H1 (cell line): ENCODE measurements around the gene ERICH3. TPM values are rescaled to one million over a fixed set of nuclear protein-coding genes. Genes with fewer than 3 reads are reported as not detected.

Experiments used
- CTCF ChIA-PET: fragments of 300-600 bp; sonication (Branson Sonifier 250); formaldehyde crosslinking; loops from one replicate; lab custom pipeline; 2021; ENCODE audit not compliant: partially characterized antibody; lab: Charles Lee
- POLR2A ChIA-PET: fragments of 300-600 bp; sonication (Branson Sonifier 250); formaldehyde crosslinking; loops from one replicate; lab custom pipeline; 2021; ENCODE audit warnings: inconsistent platforms; ENCODE audit not compliant: partially characterized antibody; lab: Charles Lee
- DNase-seq, 2 experiments: peaks; one replicate each; pipeline versions ENCODE4 v3.0.0 to v3.0.0-alpha.2; 2010 to 2022; ENCODE audit warnings: low spot score in 2 of 2, low read depth in 1 of 2, mixed read lengths in 1 of 2
- FAIRE-seq: peaks from 2 replicates; lab custom pipeline; 2011; peaks lifted over from hg19 to GRCh38; lab: Jason Lieb, UNC
- H2AFZ ChIP-seq: 2 replicates; pipeline ENCODE4 v1.8.1; 2012; ENCODE audit warnings: low read length, inconsistent platforms
- H2AK5ac ChIP-seq: 2 replicates; pipeline ENCODE4 v1.6.1; 2013; ENCODE audit warnings: low read depth, low read length
- H2BK120ac ChIP-seq: replicated peaks from 2 replicates; pipeline ENCODE3; 2013; ENCODE audit warnings: low read depth, low read length, inconsistent platforms
- H2BK12ac ChIP-seq: 2 replicates; pipeline ENCODE4 v1.6.1; 2013; ENCODE audit warnings: low read depth, low read length
- H2BK15ac ChIP-seq: 2 replicates; pipeline ENCODE4 v1.6.1; 2013; ENCODE audit warnings: low read length
- H2BK20ac ChIP-seq: 2 replicates; pipeline ENCODE4 v1.6.1; 2013; ENCODE audit warnings: low read length
- H2BK5ac ChIP-seq: 2 replicates; pipeline ENCODE4 v1.6.1; 2013; ENCODE audit warnings: low read depth, low read length
- H3K14ac ChIP-seq: 2 replicates; pipeline ENCODE4 v1.6.1; 2013; ENCODE audit warnings: inconsistent platforms; ENCODE audit not compliant: insufficient read length
- H3K18ac ChIP-seq: 2 replicates; pipeline ENCODE4 v1.6.1; 2013; ENCODE audit warnings: low read length; ENCODE audit errors: extremely low read depth
- H3K23ac ChIP-seq: 2 replicates; pipeline ENCODE4 v1.6.1; 2013; ENCODE audit warnings: inconsistent platforms; ENCODE audit not compliant: insufficient read length
- H3K23me2 ChIP-seq: 2 replicates; pipeline ENCODE4 v1.6.1; 2013; ENCODE audit warnings: low read depth, low read length
- H3K27ac ChIP-seq: 2 replicates; pipeline ENCODE4 v1.6.1; 2011; ENCODE audit warnings: low read depth, low read length, inconsistent platforms
- H3K27me3 ChIP-seq, 4 experiments: replicated peaks in 1 of 4; 1 replicate in 1 of 4; 2 replicates in 3 of 4; pipeline versions ENCODE4 v1.6.1 to v1.8.1; 2011 to 2013; ENCODE audit warnings: low read length in 3 of 4, mild to moderate bottlenecking in 3 of 4, inconsistent platforms in 2 of 4, mixed read lengths in 2 of 4, moderate library complexity in 1 of 4; ENCODE audit not compliant: control insufficient read depth in 3 of 4, insufficient read depth in 3 of 4; ENCODE audit errors: extremely low read depth in 1 of 4
- H3K36me3 ChIP-seq, 4 experiments: 2 replicates each; pipeline versions ENCODE4 v1.6.1 to v1.8.1; 2011 to 2013; ENCODE audit warnings: mild to moderate bottlenecking in 4 of 4, low read length in 3 of 4, moderate library complexity in 2 of 4, control low read depth in 1 of 4, inconsistent platforms in 1 of 4; ENCODE audit not compliant: insufficient read depth in 4 of 4, control insufficient read depth in 2 of 4
- H3K4ac ChIP-seq: replicated peaks from 2 replicates; pipeline ENCODE3; 2013; ENCODE audit warnings: low read length, low read depth, mixed read lengths, inconsistent platforms; ENCODE audit not compliant: insufficient read length
- H3K4me1 ChIP-seq, 4 experiments: replicated peaks in 1 of 4; 1 replicate in 1 of 4; 2 replicates in 3 of 4; pipeline versions ENCODE4 v1.6.1 to v1.8.1; 2011 to 2013; ENCODE audit warnings: low read length in 3 of 4, inconsistent platforms in 2 of 4, mixed read lengths in 1 of 4; ENCODE audit not compliant: insufficient read depth in 4 of 4, control insufficient read depth in 3 of 4
- H3K4me2 ChIP-seq, 2 experiments: 2 replicates each; pipeline versions ENCODE4 v1.6.1 to v1.8.1; 2011 to 2013; ENCODE audit warnings: low read depth in 2 of 2, low read length in 2 of 2, control low read depth in 1 of 2, inconsistent platforms in 1 of 2, mild to moderate bottlenecking in 1 of 2; ENCODE audit not compliant: insufficient read depth in 1 of 2
- H3K4me3 ChIP-seq, 4 experiments: fragments of 200-600, 300-600 bp in 1 of 4; sonication (generic), shearing (Covaris generic), sonication (Bioruptor Twin) in 1 of 4; 2 replicates each; pipeline versions ENCODE4 v1.5.1 to v1.8.1; 2011 to 2016; ENCODE audit warnings: low read length in 4 of 4, low read depth in 3 of 4, control low read depth in 2 of 4, inconsistent platforms in 2 of 4, mild to moderate bottlenecking in 2 of 4, mixed read lengths in 1 of 4, moderate library complexity in 1 of 4; ENCODE audit not compliant: insufficient read depth in 2 of 4; ENCODE audit errors: extremely low read depth in 1 of 4
- H3K56ac ChIP-seq: replicated peaks from 2 replicates; pipeline ENCODE3; 2013; ENCODE audit warnings: low read depth, mild to moderate bottlenecking, mixed read lengths, low read length, inconsistent platforms; ENCODE audit not compliant: insufficient read length
- H3K79me1 ChIP-seq: 2 replicates; pipeline ENCODE4 v1.6.1; 2013; ENCODE audit warnings: low read depth, low read length, control low read depth
- H3K79me2 ChIP-seq, 2 experiments: 2 replicates each; pipeline versions ENCODE4 v1.6.1 to v1.8.1; 2012 to 2013; ENCODE audit warnings: low read length in 2 of 2, mild to moderate bottlenecking in 2 of 2, inconsistent platforms in 1 of 2; ENCODE audit not compliant: insufficient read depth in 2 of 2, control insufficient read depth in 1 of 2
- H3K9ac ChIP-seq, 4 experiments: replicated peaks in 1 of 4; 1 replicate in 1 of 4; 2 replicates in 3 of 4; pipeline versions ENCODE4 v1.6.1 to v1.8.1; 2011 to 2013; ENCODE audit warnings: low read depth in 3 of 4, low read length in 3 of 4, control low read depth in 2 of 4, mild to moderate bottlenecking in 2 of 4, moderate library complexity in 2 of 4, inconsistent platforms in 1 of 4; ENCODE audit errors: extremely low read depth in 1 of 4
- H3K9me3 ChIP-seq, 2 experiments: 2 replicates each; pipeline versions ENCODE4 v1.6.1 to v1.8.1; 2012 to 2013; ENCODE audit warnings: mild to moderate bottlenecking in 2 of 2, moderate library complexity in 2 of 2, control low read depth in 1 of 2, inconsistent platforms in 1 of 2, low read depth in 1 of 2, low read length in 1 of 2, mixed read lengths in 1 of 2; ENCODE audit not compliant: insufficient read depth in 2 of 2
- H4K20me1 ChIP-seq, 2 experiments: replicated peaks in 1 of 2; 2 replicates each; pipeline versions ENCODE3 to v1.8.1; 2011 to 2013; ENCODE audit warnings: inconsistent platforms in 2 of 2, low read length in 2 of 2, mild to moderate bottlenecking in 1 of 2; ENCODE audit not compliant: insufficient read depth in 2 of 2, control insufficient read depth in 1 of 2
- H4K5ac ChIP-seq: 2 replicates; pipeline ENCODE4 v1.6.1; 2013; ENCODE audit warnings: low read length, low read depth, mixed read lengths, inconsistent platforms; ENCODE audit not compliant: insufficient read length
- H4K8ac ChIP-seq: 2 replicates; pipeline ENCODE4 v1.8.0; 2013; ENCODE audit warnings: mild to moderate bottlenecking, moderate library complexity, low read length, inconsistent platforms; ENCODE audit not compliant: insufficient read depth; ENCODE audit errors: extremely low read depth
- H4K91ac ChIP-seq: replicated peaks from 2 replicates; pipeline ENCODE3; 2013; ENCODE audit warnings: low read length, mixed read lengths, inconsistent platforms; ENCODE audit not compliant: insufficient read length
- CTCF ChIP-seq, 3 experiments: IDR thresholded peaks; 1 replicate in 2 of 3; 2 replicates in 1 of 3; pipeline versions ENCODE4 v1.5.1 to v1.6.1; 2011; ENCODE audit warnings: low read length in 3 of 3, mild to moderate bottlenecking in 3 of 3, inconsistent platforms in 2 of 3, low read depth in 1 of 3, moderate library complexity in 1 of 3; ENCODE audit not compliant: insufficient read depth in 1 of 3; ENCODE audit errors: control extremely low read depth in 1 of 3
- HDAC2 ChIP-seq, 2 experiments: fragments of 300-600 bp in 1 of 2; sonication (generic) in 1 of 2; IDR thresholded peaks; 2 replicates each; pipeline ENCODE4 v1.6.1; 2011 to 2012; ENCODE audit warnings: low read depth in 2 of 2, low read length in 2 of 2, mild to moderate bottlenecking in 2 of 2, moderate library complexity in 2 of 2, borderline replicate concordance in 1 of 2, inconsistent platforms in 1 of 2
- KDM4A ChIP-seq: IDR thresholded peaks from one replicate; pipeline ENCODE4 v1.7.1; 2012; ENCODE audit warnings: low read depth, mild to moderate bottlenecking, moderate library complexity, low read length, inconsistent platforms; ENCODE audit not compliant: severe bottlenecking
- NANOG ChIP-seq: IDR thresholded peaks from 2 replicates; pipeline ENCODE4 v1.6.1; 2011; ENCODE audit warnings: low read length, low read depth, mild to moderate bottlenecking, inconsistent platforms; ENCODE audit not compliant: insufficient read depth, poor library complexity, severe bottlenecking
- RAD21 ChIP-seq, 2 experiments: IDR thresholded peaks in 1 of 2; conservative IDR thresholded peaks in 1 of 2; 2 replicates each; pipeline ENCODE4 v1.6.1; 2011; ENCODE audit warnings: low read depth in 2 of 2, low read length in 2 of 2, improper control_type of control experiment in 1 of 2, inconsistent platforms in 1 of 2, mild to moderate bottlenecking in 1 of 2, moderate library complexity in 1 of 2
- SRF ChIP-seq: IDR thresholded peaks from 2 replicates; pipeline ENCODE4 v1.6.1; 2011; ENCODE audit warnings: mild to moderate bottlenecking, low read depth, low read length, moderate library complexity
- WGBS, 2 experiments: shearing (Covaris generic) in 1 of 2; methylation state at CpG; one replicate each; pipeline versions ENCODE4 v1.1.6 to v1.1.7; 2013 to 2015; ENCODE audit warnings: low lambda C conversion rate in 2 of 2, mixed read lengths in 2 of 2, inconsistent platforms in 1 of 2, low coverage in 1 of 2, missing lambda C conversion rate in 1 of 2; ENCODE audit not compliant: insufficient replicate concordance in 2 of 2, insufficient coverage in 1 of 2, insufficient read length in 1 of 2; ENCODE audit errors: extremely low coverage in 1 of 2, missing lambda C conversion rate in 1 of 2; 5-methylcytosine and 5-hydroxymethylcytosine counted together
- polyA plus RNA-seq, 7 experiments: library from polyadenylated mRNA; depleted of rRNA in 3 of 7; stranded (reverse) in 5 of 7; unstranded in 2 of 7; fragments of >200 nt in 5 of 7; fragments of 200-250 nt in 2 of 7; gene quantifications; 1 replicate in 5 of 7; 2 replicates in 1 of 7; 4 replicates in 1 of 7; pipeline versions ENCODE4 v1.2.1 to v1.2.3, GENCODE V29; 2011 to 2013; ENCODE audit warnings: missing spikeins in 2 of 7, mixed read lengths in 2 of 7
- total RNA-seq: library from RNA; stranded (reverse); fragmentation: NEBNext Ultra II Directional; extraction: Animal tissue kit (Norgen Biotek cat#: 25700); gene quantifications from 2 replicates; pipeline ENCODE4 v1.2.1, GENCODE V29; 2021
- TF ChIP-seq, protein P1 (sequence below): IDR thresholded peaks from 2 replicates; pipeline ENCODE4 v1.6.1; 2012; ENCODE audit warnings: low read length, inconsistent platforms

ERICH3 gene
- total and polyA plus RNA-seq, 2 of the 8 experiments (the other 6 are each of a cell fraction or from before 2014, with no cell fraction given), result 0.02 TPM; not detected in 1

DNA sequence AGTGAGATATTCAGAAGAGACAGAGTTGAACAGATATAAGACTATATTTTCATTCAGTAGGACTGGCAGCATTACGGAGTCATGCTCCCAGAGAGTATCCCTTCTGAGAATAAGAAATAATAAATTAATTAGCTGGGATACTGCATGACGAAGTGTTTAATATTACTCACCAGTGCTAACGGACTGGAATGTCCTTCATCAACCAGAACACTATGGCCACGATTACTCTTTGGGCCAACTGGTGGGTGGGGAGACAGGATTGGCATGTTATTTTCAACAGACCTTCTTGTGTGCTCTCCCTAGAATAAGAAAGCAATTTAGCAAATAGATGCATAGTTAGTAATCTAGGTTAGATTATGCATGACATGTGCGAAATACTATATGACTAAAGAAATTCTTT, 32.4 kb downstream of the ERICH3 start:
- H3K4me3 ChIP-seq, result no peak overlapping the region
- H2BK5ac ChIP-seq, result no peak overlapping the region
- H4K8ac ChIP-seq, result no peak overlapping the region
- no peak overlapping the region for H3K18ac ChIP-seq
- DNase-seq (no peak), FAIRE-seq (no peak)
- H3K23ac ChIP-seq, result no peak overlapping the region
- H2AFZ ChIP-seq, result no peak overlapping the region
- no peak overlapping the region for H2BK12ac ChIP-seq
- TF ChIP-seq HDAC2 (IDR thresholded peaks at IDR 0.05; ENCODE audit: borderline replicate concordance in 1 of 2, low read depth in 2 of 2, low read length in 2 of 2) (no peak), CTCF (IDR thresholded peaks at IDR 0.05; ENCODE audit: control extremely low read depth in 1 of 3, insufficient read depth in 1 of 3, low read depth in 1 of 3, low read length in 3 of 3) (no peak), SRF (no peak), NANOG (no peak), RAD21 (IDR thresholded peaks at IDR 0.05 in 1 of 2, conservative IDR thresholded peaks at IDR 0.05 in 1 of 2; ENCODE audit: low read depth in 2 of 2, low read length in 2 of 2) (no peak), KDM4A (no peak)
- TF ChIP-seq, protein P1, sequence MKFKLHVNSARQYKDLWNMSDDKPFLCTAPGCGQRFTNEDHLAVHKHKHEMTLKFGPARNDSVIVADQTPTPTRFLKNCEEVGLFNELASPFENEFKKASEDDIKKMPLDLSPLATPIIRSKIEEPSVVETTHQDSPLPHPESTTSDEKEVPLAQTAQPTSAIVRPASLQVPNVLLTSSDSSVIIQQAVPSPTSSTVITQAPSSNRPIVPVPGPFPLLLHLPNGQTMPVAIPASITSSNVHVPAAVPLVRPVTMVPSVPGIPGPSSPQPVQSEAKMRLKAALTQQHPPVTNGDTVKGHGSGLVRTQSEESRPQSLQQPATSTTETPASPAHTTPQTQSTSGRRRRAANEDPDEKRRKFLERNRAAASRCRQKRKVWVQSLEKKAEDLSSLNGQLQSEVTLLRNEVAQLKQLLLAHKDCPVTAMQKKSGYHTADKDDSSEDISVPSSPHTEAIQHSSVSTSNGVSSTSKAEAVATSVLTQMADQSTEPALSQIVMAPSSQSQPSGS, result no peak
- H3K36me3 ChIP-seq, result no peaks in the 10 kb centered on the region
- H3K79me1 ChIP-seq, result no peaks in the 10 kb centered on the region
- no peak overlapping the region for H4K5ac ChIP-seq
- no peaks in the 10 kb centered on the region for H3K27me3 ChIP-seq
- no peak overlapping the region for H3K4ac ChIP-seq
- H3K4me1 ChIP-seq, result peaks cover 0 to 3% (median under 1%) of the 10 kb centered on the region in 4 experiments; a peak in 1 of 7 replicates
- no peaks in the 10 kb centered on the region for H3K23me2 ChIP-seq
- no peak overlapping the region for H3K4me2 ChIP-seq
- H2BK120ac ChIP-seq, result no peak overlapping the region
- no peak overlapping the region for H2BK15ac ChIP-seq
- H4K20me1 ChIP-seq, result no peaks in the 10 kb centered on the region
- H3K14ac ChIP-seq, result no peak overlapping the region
- no peak overlapping the region for H3K56ac ChIP-seq
- no peaks in the 10 kb centered on the region for H3K79me2 ChIP-seq
- H4K91ac ChIP-seq, result no peak overlapping the region
- no peak overlapping the region for H3K27ac ChIP-seq
- no peaks in the 10 kb centered on the region for H3K9me3 ChIP-seq
- CTCF ChIA-PET, result interaction anchor here (2.1 kb wide), 1 partner anchor 48 kb away, joined by 5 read pairs; no protein-coding TSS in a partner anchor
- no peak overlapping the region for H3K9ac ChIP-seq
- 90% methylated on average over 5 of the region's 5 CpGs; no CpG with 5 or more reads in 1 of the 2 experiments for WGBS, 2 experiments
- POLR2A ChIA-PET, result no interaction called here
- H2BK20ac ChIP-seq, result no peak overlapping the region
- H2AK5ac ChIP-seq, result no peak overlapping the region
